Keratinocyte (primary cell): ENCODE data around the gene P3R3URF.

Source experiments
- CTCF ChIP-seq, 3 experiments: IDR thresholded peaks in 1 of 3; conservative IDR thresholded peaks in 1 of 3; optimal IDR thresholded peaks in 1 of 3; 2 replicates in 2 of 3; 3 replicates in 1 of 3; pipeline versions ENCODE3 to v1.5.1; 2011; ENCODE audit warnings: low read length in 3 of 3, mild to moderate bottlenecking in 3 of 3, moderate library complexity in 2 of 3, control low read depth in 1 of 3, inconsistent platforms in 1 of 3; ENCODE audit not compliant: insufficient read depth in 2 of 3; ENCODE audit errors: extremely low read depth in 1 of 3
- EZH2 ChIP-seq: IDR thresholded peaks from one replicate; pipeline ENCODE4 v1.6.1; 2012; ENCODE audit warnings: inconsistent platforms, mild to moderate bottlenecking, low read length, moderate library complexity

- no peak for TF ChIP-seq CTCF (optimal IDR thresholded peaks at IDR 0.05 in 1 of 3, IDR thresholded peaks at IDR 0.05 in 1 of 3, conservative IDR thresholded peaks at IDR 0.05 in 1 of 3; ENCODE audit: extremely low read depth in 1 of 3, insufficient read depth in 2 of 3, low read length in 3 of 3)
- no peak for TF ChIP-seq EZH2
Observed at GRCh38 chr1:46191033-46191701, 14.9 kb upstream of the P3R3URF start.
